GM19240 (cell line): ENCODE data around the gene SEC22C.
"Not testable (repeated sequence)": the region's sequence is repeated elsewhere in the genome, so short reads cannot be mapped to it uniquely, and the experiment has no call there.

ENCODE experiments used
- DNase-seq: peaks from one replicate; pipeline ENCODE4 v3.0.0; 2011; ENCODE audit warnings: low spot score; ENCODE audit not compliant: insufficient read length

Gene SEC22C

DNA sequence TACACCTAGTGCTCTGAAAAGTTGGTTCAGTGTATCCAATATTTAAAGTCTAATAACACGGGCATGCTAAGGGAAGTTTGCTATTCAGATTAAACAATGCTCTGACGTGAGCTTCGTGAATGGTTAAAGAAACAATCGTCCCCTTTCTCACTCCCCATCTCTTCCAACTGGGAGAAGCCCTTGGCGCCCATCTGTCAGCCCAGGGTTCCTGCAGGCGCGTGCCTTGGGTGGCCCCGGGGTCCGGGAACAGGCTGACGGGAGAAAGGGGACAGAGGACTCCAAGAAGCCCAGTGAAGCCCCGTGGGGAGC is 413 bp downstream of the SEC22C start:
- no peak for DNase-seq

DNA sequence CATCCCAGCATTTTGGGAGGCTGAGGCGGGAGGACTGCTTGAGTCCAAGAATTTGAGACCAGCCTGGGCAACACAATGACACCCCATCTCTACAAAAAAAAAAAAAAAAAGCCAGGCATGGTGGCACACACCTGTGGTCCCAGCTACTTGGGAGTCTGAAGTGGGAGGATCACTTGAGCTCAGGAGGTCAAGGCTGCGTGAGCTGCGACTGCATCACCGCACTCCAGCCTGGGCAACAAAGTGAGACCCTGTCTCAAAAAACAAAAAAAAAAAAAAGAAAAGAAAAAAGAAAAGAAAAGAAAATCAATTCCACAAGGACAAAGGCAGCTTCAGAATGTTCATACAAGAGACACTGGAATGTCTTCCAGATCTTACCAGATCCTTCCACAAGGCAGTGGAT is 2.4 kb downstream of the SEC22C start:
- DNase-seq = not testable (repeated sequence)

DNA sequence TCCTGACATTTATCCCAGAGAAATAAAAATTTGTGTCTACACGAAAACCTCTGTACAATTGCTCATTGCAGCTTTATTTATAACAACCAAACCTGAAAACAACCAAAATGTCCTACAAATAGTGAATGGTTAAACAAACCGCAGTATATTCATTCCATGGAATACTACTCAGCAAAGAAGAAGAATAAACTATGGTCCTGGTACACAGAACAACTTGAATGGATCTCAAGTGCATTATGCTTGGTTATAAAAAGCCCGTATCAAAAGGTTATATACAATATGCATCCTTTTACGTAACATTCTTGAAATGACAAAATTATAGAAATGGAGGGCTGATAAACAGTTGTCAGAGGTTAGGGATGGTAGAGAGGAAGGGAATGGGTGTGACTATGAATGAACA is 3.7 kb downstream of the SEC22C start:
- no peak for DNase-seq

DNA sequence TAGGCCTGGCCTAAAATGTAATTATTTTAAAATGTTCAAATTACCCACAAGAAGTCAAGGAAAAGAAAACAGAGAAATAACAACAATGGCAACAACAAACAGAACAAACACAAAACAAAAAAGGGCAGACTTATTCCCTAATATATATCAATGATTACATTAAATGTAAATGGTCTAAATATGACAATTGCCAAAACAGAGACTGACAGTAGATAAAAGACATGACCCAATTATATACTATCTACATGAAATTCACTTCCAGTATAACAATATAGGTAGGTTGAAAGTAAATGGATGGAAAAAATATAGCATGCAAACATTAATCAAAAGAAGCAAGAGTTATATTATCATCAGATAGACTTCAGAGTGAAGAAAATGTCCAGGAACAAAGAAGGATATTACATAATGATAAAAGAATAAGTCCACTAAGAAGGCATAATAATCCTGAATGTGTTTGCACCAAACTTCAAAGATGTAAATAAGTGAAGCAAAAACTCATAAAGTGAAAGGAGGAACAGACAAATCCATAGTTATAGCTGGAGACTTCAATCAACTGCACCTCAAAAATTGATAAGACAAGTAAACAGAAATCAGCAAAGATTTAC is 6.5 kb downstream of the SEC22C start:
- DNase-seq = no peak

DNA sequence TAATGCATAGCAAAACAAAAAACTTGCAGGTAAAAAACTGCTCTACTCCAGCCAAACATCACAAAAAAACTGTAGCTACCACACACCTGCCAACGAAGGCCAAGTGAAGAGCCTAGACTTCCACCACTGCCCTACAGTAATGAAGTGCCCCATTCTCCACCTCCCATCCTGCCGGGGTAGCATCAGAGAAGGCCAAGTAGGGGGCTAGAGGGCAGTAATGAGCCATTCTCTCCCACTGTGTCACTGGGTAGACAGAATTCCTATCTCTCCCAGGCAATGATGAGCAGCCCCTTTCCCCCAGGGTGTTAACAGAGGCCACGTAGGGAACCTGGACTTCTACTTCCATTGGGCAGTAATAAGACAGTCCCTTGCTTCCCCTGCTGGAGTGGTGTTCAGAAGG is 9.5 kb downstream of the SEC22C start:
- no peak for DNase-seq

DNA sequence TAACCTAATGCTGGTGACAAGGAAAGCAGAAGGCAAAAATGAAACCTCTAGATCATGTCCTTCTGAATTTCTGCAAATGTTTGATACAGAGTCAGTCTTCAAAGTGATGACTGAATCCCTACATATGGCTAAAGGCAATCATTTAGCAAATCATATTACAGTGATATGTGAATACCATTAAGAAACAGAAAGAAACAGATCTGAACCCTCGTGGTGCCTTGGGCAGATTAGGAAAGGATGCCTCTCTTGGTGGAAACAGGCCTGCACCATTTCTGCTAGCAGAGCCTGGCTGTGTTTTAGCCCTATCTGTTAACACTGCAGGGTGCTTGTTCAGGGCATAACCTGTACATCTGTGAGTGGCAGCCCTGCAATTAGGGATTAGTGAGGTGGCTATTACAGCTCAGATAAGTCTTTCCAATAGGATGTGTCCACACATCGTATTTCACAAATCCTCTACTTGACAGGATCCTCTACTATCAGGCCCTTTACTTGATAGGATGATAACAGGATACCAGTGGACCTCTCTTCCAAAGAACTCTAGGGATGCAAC is 12.1 kb downstream of the SEC22C start:
- no peak for DNase-seq

DNA sequence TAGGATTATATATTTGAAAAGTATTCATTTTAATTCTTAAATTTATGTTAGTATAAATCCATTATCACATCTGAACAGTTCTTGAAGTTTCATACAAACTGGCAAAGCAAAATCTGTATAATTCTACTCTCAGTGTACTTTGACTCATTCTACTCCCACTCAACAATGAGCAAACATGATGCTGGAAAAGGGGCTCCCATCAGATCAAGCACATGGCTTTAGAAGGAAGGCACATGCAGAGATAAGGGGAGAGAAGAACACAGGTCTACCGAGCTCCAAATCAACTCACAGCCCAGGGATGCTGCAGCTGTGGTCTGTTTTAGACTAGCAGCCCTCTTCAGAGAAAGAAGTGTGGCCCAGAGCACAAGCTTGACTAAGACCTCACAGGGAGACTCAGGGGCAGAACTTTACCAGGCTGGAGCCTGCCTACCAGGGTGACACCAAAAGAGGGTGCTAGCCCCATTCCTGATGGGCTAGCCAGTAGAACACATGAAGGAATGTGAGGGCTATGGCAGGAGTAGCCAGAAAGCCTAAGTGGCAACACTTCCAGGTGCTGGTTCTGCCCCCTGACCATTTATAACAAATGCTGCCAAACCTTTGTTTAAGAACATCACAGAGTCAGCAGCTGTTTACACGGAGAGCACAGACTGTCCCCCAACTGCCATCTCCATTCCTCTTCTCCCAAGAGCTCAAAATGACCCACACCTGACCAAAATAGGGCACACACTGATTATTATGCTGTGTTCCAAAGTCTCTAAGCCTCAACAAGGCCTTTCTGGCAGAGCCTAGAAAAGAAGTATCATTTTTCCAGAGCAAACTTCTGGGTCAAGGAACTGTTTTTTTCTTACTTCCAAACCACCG is 19.5 kb downstream of the SEC22C start:
- no peak for DNase-seq

DNA sequence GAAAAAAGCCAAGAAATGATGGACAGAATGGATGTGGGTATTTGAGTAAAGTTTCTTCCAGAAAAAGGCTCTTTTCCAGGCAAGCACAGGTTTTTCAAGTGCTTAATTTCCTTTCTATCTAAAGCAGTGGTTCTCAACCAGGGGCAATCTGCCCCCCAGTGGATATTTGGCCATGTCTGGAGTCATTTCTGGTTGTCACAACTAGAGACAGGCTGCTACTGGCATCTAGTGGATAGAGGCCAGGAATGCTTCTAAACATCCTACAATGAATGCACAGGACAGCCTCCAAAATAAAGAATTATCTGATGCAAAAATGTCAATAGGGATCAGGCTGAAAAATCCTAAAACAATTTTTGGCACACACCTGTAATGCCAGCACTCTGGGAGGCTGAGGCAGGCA is 23.9 kb downstream of the SEC22C start:
- DNase-seq = no peak

DNA sequence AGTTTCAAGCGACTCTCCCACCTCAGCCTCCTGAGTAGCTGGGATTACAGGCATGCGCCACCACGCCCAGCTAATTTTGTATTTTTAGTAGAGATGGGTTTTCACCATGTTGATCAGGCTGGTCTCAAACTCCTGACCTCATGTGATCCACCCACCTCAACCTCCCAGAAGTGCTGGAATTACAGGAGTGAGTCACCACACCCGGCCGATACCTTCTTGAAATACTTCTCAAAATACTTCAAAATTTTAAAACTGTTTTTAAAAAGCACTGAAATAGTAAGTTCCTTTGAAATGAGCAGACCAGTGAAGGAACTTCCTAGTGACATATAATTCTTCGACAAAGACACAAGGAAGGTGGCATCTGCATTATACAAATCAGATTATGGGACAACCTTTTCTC is 24.9 kb downstream of the SEC22C start:
- not testable (repeated sequence) for DNase-seq

DNA sequence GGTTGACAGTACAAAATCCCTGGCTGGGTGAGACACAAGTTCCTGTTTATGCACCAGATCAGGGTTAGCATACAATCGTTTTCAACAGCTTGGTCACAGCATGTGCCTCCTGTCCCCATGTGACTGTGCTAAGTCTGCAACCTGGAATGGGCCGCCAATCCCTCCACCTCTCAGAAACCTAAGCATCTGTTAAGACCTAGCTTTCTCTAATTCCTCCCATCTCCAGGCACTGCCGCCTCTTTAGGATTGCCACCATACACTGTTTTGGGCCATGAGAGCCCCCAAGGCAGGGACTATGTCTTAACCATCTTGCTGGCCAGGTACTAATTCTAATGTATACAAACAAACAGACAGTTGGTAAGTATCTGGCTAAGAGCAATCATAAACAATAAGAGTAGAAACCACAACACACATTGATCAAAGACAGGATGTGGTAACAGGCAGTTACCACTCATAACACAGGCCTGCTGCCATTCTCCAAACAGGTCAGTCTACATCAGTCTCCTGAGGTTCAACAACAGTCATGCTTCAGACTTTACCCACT is 25.6 kb downstream of the SEC22C start:
- no peak for DNase-seq

DNA sequence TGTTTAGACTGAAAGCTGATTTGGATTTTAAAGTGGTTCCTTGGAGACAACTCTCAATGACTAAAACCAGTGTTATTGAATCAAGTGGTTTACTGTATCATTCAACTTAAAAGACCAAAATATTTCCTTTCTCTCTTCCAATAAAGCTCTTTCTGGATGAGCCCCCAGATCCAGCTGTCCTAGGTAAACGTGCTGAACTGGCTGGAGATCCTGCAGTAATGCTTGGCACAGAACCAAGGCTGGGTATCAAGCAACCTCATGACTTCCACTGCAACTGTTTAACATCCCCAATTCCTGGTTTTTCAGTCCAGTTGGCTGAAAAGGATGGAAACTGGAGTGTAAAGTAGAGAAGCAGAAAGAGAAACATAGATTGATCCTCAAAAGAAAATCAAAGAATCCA is 28.9 kb downstream of the SEC22C start:
- DNase-seq = no peak

DNA sequence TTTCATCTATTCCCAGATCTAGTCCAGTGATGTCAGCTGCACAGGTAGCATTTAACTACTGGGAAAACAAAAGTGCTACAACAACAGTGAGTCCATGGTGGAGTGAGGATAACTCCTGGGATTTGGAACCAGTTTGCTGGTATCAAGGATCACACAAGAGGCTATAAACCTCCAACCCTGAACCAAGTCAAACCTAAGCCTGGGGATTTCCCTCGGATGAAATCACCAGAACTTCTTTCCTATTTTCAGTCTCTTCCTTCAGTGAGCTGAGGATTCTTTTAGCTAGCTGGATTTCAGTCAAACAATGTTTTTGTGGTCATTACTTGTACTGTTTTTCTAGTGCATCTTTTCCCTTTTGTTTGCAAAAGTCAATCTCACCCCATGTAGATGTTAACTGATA is 31.5 kb downstream of the SEC22C start:
- no peak for DNase-seq

DNA sequence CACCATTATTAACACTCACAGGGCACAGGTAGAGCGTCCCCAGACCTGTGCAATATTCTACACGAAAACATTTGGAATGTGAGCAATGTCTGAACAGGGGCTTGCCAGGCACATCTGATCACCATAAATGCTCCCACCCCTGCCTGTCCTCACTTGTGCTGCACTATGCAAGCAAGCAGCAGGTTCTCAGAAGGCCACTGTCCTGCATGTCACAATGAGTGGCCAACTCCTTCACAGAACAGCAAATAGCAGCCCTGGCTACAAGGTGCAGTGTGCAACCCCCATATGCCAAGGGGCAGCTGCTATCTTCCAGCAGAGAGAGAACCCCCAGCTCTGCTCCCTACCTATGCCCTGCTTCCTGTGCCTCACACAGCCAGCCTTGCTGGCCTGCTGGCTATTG is 32.6 kb downstream of the SEC22C start:
- no peak for DNase-seq

DNA sequence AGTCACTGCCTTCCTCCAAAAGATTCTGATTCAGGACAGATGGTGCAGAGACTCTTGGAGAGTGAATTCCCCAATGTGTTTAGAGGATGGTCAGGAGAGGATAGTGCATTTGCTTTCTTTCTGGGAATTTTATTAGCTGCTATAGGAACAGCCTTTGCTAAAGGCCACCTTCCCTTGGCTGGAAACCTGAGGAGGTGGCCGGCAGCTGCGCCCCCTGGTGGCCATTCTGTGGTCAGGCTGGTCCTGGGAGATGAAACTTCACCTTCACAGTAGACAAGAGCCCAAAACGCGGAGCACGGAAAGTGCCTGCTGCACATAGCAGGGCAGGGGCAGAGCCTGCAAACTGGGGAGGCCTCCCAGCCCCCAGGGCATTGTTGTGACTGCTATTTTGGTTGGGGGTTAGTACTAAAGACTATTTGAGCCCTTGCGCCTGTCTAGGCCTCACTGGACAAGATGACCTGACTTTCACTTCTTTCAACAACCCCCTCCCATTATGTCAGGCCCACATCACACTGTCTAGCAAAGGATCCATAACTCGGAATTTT is 34.3 kb downstream of the SEC22C start:
- DNase-seq = peak; percentile 57

DNA sequence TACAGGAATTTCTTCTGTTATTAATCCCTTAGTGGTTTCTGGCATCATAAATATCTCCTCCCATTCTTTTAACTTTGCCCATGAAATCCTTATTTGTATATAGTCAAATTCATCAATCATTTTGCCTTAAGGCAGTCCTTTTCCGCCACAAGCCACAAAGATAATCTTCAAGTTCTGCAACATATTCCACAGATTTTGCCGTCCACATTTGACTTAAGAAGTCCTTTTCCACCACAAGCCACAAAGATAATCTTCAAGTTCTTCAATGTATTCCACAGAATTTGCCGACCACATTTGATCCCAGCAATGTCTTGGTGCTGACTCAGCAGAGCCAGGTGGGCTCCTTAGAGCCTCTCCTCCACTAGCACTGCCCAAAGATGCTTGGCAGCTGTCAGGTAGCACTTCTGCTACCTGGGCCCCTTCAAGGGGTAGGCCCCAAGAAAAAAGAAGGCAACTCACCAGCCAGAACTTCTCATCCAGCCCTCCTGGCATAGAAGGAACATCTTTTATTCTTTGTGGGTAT is 35.0 kb downstream of the SEC22C start:
- DNase-seq = no peak

DNA sequence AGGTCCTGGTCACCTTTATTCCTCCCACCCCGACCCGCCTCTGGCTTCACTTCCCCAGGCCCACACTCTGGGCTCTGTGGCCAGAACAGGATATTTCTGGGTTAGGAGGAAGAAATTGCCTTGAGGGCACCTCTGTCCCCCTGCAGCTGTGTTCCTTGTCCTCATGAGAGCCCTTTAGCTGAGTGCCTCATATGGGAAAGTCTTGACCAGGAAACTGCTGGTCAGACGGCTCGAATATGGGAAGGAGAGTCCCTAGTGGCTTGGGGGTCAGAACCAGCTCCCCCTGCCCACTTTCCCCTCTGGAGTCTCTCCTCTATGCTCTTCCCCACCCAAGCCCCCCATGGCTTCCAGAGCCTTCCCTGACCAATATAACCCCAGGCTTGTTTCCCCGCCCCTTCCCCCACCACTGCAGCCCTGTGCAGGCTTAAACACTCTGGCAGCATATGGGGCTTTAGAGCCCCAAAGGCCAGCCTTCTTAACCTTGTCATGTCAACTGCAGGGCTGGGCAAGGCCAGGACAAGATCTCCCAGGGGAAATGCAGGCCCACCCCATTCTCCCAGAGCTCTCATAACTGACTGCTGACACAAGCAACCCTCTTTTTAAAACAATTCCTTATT is 36.4 kb downstream of the SEC22C start:
- DNase-seq = no peak

DNA sequence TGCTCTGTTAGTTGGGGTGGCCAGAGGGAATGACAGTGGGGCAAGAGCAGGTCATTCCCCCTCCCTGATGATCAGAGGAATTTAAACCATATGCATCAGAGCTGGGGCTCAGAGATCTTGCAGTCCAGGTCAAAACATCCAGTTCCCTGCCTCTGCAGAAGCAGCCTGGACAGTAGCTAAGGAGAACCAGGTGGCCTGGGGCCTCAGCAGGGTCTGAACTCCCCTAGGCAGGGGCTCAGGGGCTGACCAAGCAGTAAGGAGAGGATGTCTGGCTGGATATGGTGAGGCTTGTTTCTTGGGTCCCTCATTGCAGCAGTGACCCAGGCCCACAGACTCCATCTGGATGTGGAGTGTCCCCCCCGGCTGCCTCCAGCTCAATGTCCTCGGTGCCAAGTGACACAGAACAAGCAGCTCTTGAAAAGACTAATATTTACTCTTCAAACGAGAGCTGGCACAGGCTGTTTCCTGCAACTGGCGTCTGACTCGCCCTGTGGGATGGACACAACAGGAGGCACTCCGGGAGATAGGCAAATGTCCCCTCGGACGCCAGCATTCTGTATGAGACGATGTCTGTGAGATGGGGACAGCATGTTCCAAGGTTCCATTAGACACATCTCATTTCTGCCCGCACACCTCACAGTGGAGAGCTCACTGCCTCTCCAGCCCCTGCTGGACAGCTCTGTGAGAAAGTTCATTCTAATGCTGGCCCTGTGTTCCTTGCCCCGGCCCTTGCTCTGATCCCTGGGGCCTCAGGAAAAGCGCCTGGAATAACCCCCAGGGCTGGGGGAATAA is 37.1 kb downstream of the SEC22C start:
- DNase-seq = no peak

DNA sequence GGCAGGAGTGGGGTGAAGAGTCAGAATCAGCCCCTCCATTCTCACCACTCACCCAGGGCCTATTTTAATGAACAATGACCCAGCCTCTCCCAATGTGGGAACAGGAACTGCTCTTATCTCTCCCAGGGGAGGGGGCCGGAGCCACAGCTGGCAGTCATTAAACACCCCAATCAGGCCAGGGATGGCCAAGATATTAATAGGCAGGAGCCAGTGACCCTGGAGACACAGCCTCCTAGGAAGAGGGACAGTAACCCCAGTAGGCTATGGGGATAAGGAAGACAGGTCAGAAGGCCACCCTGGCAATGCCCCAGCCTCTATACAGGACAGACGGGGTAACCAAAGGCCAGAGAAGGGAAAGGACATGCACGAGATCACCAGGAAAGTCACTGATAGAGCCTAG is 40.7 kb downstream of the SEC22C start:
- DNase-seq = no peak

DNA sequence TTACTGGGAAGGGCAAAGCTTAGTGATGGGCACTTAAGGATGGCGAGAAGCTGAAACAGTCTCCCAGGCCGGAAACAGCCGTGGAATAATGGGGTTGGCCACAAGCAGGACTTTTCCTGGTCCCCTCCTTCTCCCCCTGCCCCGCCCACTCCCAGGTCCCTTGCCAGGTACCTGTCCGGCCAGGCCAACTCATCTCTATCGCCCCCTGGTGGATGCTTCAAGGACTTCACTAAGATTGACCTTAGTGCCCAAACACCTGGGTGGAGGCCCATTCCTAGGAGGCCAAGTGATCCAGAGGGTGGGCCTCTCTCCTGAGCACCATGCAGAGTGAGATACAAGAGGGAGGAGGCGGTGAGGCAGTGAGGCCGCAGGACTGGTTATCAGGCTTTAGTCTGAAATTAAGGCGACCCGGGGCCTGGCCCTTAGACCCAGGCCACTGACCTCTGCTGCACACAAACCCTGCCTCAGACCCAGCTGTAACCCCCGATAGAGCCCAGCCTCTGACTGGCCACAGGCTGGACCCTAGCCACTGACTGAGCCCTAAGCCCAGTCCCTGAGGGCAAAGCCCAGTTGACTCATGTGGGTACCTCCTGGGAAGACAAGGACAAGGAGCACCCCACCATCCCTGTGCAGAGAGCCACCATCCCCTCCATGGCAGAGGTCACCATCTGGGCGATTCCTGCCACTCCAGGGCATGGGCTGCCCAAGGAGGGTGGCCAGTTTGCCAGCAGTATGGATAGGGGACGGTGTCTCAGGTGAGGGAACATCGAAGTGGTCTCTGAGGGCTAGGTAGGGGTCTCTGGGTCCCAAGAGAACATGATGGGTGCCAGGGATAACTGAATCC is 41.7 kb downstream of the SEC22C start:
- DNase-seq = peak; percentile 86

DNA sequence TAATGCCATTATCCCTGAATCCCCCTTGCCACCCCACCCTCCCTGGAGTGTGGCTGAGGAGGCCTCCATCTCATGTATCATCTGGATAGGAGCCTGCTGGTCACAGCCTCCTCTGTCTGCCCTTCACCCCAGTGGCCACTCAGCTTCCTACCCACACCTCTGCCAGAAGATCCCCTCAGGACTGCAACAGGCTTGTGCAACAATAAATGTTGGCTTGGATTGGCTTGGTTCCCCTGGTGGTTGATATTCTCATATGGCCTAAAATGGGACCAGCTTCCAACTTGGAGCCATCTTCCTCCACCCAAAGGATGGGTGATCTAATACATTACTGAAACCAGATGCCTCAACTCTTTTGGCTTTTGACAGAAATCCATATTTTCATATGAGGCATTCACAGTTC is 44.4 kb downstream of the SEC22C start:
- no peak for DNase-seq
